WERI-Rb-1 (cell line): ENCODE data around the gene MUC5B.

Source experiments
- DNase-seq: peaks from one replicate; pipeline ENCODE4 v3.0.0-alpha.2; 2020
- H3K27ac ChIP-seq: fragments of 250-450 bp; sonication (Bioruptor Pico); 2 replicates; pipeline ENCODE4 v1.5.1; 2020; ENCODE audit warnings: mild to moderate bottlenecking, moderate library complexity
- H3K27me3 ChIP-seq: fragments of 250-450 bp; sonication (Bioruptor Pico); 2 replicates; pipeline ENCODE4 v1.5.1; 2021; ENCODE audit warnings: mild to moderate bottlenecking, low read depth, moderate library complexity; ENCODE audit not compliant: insufficient read depth, severe bottlenecking
- H3K36me3 ChIP-seq: fragments of 250-450 bp; sonication (Bioruptor Pico); 2 replicates; pipeline ENCODE4 v1.5.1; 2020; ENCODE audit warnings: mild to moderate bottlenecking, moderate library complexity
- H3K4me3 ChIP-seq: 2 replicates; pipeline ENCODE4 v1.5.1; 2011; ENCODE audit warnings: low read depth, mild to moderate bottlenecking, control low read depth, low read length
- H3K9me3 ChIP-seq: fragments of 250-450 bp; sonication (Bioruptor Pico); 2 replicates; pipeline ENCODE4 v1.5.1; 2021; ENCODE audit warnings: mild to moderate bottlenecking, moderate library complexity; ENCODE audit not compliant: severe bottlenecking
- TF ChIP-seq, protein P1 (sequence below): IDR thresholded peaks from 2 replicates; pipeline ENCODE4 v1.5.1; 2011; ENCODE audit warnings: low read depth, mild to moderate bottlenecking, control low read depth, inconsistent platforms, low read length

Gene MUC5B

DNA sequence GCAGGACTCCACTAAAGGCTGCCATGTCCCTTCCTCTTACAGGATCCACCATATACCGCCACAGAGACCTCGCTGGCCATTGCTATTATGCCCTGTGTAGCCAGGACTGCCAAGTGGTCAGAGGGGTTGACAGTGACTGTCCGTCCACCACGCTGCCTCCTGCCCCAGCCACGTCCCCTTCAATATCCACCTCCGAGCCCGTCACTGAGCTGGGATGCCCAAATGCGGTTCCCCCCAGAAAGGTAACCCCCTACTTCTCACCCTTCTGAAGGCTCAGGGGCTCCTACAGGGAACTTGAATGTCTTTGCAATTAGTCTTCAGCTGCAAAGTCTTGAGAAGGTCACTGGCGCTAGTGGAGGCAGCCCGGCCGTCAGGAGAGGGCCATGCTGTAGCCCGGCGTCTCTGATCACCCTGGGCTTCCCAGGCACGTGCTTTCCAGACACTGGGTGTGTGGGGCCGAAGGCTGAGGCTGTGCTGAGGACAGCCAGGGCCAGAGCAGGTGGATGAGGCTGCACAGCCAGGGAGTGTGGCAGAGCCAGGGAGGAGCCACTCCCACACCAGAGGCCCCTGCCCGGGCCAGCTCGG, 30.0 kb upstream of the MUC5B start:
- H3K36me3 ChIP-seq = no peaks in the 10 kb centered on the region
- TF ChIP-seq, protein P1, sequence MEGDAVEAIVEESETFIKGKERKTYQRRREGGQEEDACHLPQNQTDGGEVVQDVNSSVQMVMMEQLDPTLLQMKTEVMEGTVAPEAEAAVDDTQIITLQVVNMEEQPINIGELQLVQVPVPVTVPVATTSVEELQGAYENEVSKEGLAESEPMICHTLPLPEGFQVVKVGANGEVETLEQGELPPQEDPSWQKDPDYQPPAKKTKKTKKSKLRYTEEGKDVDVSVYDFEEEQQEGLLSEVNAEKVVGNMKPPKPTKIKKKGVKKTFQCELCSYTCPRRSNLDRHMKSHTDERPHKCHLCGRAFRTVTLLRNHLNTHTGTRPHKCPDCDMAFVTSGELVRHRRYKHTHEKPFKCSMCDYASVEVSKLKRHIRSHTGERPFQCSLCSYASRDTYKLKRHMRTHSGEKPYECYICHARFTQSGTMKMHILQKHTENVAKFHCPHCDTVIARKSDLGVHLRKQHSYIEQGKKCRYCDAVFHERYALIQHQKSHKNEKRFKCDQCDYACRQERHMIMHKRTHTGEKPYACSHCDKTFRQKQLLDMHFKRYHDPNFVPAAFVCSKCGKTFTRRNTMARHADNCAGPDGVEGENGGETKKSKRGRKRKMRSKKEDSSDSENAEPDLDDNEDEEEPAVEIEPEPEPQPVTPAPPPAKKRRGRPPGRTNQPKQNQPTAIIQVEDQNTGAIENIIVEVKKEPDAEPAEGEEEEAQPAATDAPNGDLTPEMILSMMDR = no peak
- peaks cover 8% of the 10 kb centered on the region for H3K27me3 ChIP-seq
- no peak for DNase-seq
- H3K27ac ChIP-seq = no peak overlapping the region
- H3K9me3 ChIP-seq = peaks cover 5% of the 10 kb centered on the region
- H3K4me3 ChIP-seq = no peak overlapping the region

DNA sequence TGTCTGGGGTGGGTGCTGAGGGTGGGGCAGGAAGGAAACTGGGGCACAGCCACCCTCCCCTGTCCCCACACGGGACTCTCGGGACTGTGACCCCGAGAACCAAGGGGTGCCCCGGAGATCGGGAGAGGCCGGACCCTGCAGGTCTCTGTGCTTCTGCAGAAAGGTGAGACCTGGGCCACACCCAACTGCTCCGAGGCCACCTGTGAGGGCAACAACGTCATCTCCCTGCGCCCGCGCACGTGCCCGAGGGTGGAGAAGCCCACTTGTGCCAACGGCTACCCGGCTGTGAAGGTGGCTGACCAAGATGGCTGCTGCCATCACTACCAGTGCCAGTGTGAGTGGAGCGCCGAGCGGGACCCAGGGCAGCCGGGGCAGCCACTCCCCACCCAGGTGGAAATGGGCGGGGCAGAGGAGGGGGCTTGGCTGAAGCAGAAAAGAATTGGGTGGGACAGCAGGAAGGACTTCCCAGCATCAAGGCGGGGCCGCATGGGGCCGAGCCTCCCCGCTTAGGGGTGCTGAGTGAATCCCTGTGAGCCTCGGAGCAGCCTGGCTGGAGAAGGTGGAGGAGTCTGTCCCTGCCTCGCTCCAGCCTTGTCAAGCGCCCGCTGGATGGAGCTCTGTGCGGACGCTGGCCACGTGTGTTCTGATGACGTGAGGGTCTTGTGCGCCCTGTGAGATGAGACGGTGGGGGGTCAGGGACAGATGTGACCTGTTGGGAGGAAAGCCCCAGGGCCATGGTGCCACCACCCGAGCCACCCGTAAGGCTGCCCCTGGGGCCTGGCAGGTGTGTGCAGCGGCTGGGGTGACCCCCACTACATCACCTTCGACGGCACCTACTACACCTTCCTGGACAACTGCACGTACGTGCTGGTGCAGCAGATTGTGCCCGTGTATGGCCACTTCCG, 29.3 kb upstream of the MUC5B start:
- DNase-seq = no peak
- Histone ChIP-seq H3K4me3 (no peak overlapping the region), H3K36me3 (no peaks in the 10 kb centered on the region), H3K27ac (no peak overlapping the region), H3K27me3 (peaks cover 8% of the 10 kb centered on the region), H3K9me3 (peaks cover 5% of the 10 kb centered on the region)
- TF ChIP-seq, protein P1 = no peak

DNA sequence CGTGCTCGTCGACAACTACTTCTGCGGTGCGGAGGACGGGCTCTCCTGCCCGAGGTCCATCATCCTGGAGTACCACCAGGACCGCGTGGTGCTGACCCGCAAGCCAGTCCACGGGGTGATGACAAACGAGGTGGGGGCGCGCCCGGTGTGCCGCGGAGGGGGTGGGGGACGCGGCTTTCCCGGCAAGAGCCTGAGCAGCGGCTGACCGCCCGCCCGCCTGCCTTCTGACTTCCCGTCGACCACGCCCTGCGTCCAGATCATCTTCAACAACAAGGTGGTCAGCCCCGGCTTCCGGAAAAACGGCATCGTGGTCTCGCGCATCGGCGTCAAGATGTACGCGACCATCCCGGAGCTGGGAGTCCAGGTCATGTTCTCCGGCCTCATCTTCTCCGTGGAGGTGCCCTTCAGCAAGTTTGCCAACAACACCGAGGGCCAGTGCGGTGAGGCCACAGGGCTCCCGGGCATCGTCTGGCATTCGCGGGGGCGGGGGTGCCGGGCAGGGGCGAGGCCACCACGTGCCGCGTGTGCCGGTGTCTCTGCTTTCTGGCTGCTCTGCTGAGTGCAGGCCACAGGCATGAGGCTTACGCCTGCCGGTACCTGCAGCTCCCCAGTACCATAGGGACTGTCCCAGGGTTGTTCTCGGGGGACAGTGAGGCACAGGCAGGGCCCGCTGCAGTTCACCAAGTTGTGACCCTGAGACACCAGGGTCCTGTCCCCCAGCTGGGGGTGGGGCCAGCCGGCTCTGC, 28.5 kb upstream of the MUC5B start:
- no peak overlapping the region for H3K4me3 ChIP-seq
- no peak for DNase-seq
- peaks cover 8% of the 10 kb centered on the region for H3K27me3 ChIP-seq
- H3K27ac ChIP-seq = no peak overlapping the region
- H3K9me3 ChIP-seq = peaks cover 5% of the 10 kb centered on the region
- TF ChIP-seq, protein P1 = no peak
- H3K36me3 ChIP-seq = no peaks in the 10 kb centered on the region

DNA sequence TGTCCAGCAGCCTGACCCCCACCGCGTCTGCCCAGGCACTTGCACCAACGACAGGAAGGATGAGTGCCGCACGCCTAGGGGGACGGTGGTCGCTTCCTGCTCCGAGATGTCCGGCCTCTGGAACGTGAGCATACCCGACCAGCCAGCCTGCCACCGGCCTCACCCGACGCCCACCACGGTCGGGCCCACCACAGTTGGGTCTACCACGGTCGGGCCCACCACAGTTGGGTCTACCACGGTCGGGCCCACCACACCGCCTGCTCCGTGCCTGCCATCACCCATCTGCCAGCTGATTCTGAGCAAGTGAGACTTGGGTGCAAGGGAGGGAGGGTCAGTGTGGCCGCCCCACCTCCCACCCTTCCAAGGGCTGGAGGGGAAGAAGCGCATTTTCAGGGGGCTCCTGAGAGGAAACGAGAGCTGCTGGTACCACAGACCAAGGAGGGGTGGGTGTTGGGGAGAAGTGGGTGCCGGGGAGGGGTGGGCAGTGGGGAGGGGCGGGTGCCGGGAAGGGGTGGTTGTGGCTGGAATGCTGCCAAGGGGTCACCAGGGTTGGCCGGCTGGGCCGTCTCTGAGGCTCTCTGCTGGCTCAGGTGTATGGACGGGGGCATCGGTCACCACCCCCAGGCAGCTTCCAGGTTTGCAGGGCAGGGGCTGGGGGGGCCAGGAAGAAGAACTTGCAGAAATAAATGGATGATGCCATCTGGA, 27.7 kb upstream of the MUC5B start:
- Histone ChIP-seq H3K27ac (no peak overlapping the region), H3K4me3 (no peak overlapping the region), H3K36me3 (no peaks in the 10 kb centered on the region), H3K27me3 (peaks cover 8% of the 10 kb centered on the region), H3K9me3 (peaks cover 5% of the 10 kb centered on the region)
- TF ChIP-seq, protein P1 = no peak
- no peak for DNase-seq

GRCh38 chr11:1195682-1196515, 27.0 kb upstream of the MUC5B start:
- no peaks in the 10 kb centered on the region for H3K36me3 ChIP-seq
- TF ChIP-seq, protein P1 = no peak
- H3K4me3 ChIP-seq = no peak overlapping the region
- peaks cover 5% of the 10 kb centered on the region for H3K9me3 ChIP-seq
- no peak overlapping the region for H3K27ac ChIP-seq
- DNase-seq = no peak
- peaks cover 8% of the 10 kb centered on the region for H3K27me3 ChIP-seq
